Fibroblast of lung (primary cell): ENCODE measurements around the gene ZNF841.

ENCODE experiments used
- EZH2 ChIP-seq: IDR thresholded peaks from 2 replicates; pipeline ENCODE4 v1.5.1; 2012; ENCODE audit warnings: low read length, control low read depth, mild to moderate bottlenecking; ENCODE audit errors: missing control alignments
- TF ChIP-seq, protein P1 (sequence below), 2 donors: IDR thresholded peaks in 1 of 2; conservative IDR thresholded peaks in 1 of 2; 1 replicate in 1 of 2; 2 replicates in 1 of 2; pipeline ENCODE4 v1.5.1; 2011 to 2012; ENCODE audit warnings: low read length in 2 of 2, control low read depth in 1 of 2, inconsistent platforms in 1 of 2, low read depth in 1 of 2, mild to moderate bottlenecking in 1 of 2

GRCh38 chr19:52028027-52028779 lies 67.4 kb downstream of the ZNF841 start, which contains the start of gene ZNF614:
- TF ChIP-seq, protein P1, sequence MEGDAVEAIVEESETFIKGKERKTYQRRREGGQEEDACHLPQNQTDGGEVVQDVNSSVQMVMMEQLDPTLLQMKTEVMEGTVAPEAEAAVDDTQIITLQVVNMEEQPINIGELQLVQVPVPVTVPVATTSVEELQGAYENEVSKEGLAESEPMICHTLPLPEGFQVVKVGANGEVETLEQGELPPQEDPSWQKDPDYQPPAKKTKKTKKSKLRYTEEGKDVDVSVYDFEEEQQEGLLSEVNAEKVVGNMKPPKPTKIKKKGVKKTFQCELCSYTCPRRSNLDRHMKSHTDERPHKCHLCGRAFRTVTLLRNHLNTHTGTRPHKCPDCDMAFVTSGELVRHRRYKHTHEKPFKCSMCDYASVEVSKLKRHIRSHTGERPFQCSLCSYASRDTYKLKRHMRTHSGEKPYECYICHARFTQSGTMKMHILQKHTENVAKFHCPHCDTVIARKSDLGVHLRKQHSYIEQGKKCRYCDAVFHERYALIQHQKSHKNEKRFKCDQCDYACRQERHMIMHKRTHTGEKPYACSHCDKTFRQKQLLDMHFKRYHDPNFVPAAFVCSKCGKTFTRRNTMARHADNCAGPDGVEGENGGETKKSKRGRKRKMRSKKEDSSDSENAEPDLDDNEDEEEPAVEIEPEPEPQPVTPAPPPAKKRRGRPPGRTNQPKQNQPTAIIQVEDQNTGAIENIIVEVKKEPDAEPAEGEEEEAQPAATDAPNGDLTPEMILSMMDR (conservative IDR thresholded peaks at IDR 0.05 in 1 of 2, IDR thresholded peaks at IDR 0.05 in 1 of 2; ENCODE audit: low read depth in 1 of 2, low read length in 2 of 2) = no peak
- TF ChIP-seq EZH2 = no peak
